Measurements from ENCODE around the gene CDC45. TPM values are rescaled to one million over a fixed set of nuclear protein-coding genes. Genes with fewer than 3 reads are reported as not detected.

The CDC45 gene
- total RNA-seq, 4 donors from 2014 or later: 3.2 to 28.9 (median 7.5) TPM; not detected in 1

GRCh38 chr22:19505735-19506126 lies 26.0 kb downstream of the CDC45 start:
- TF ChIP-seq POLR2A (IDR thresholded peaks at IDR 0.05): no peak
- TF ChIP-seq CTCF (IDR thresholded peaks at IDR 0.05): no peak
- Histone ChIP-seq H3K9me3 (no peaks in the 10 kb centered on the region), H3K4me1 (no peaks in the 10 kb centered on the region), H3K36me3 (no peaks in the 10 kb centered on the region), H3K4me3 (no peak overlapping the region), H3K27me3 (no peaks in the 10 kb centered on the region), H3K27ac (no peak overlapping the region)
- no peak for DNase-seq

- TF ChIP-seq POLR2A (IDR thresholded peaks at IDR 0.05): no peak
- no peak for DNase-seq
- Histone ChIP-seq H3K9me3 (no peaks in the 10 kb centered on the region), H3K27me3 (no peaks in the 10 kb centered on the region), H3K4me1 (no peaks in the 10 kb centered on the region), H3K4me3 (no peak overlapping the region), H3K36me3 (no peaks in the 10 kb centered on the region), H3K27ac (no peak overlapping the region)
These were observed 26.5 kb downstream of the CDC45 start for GRCh38 chr22:19506212-19506611.

GRCh38 chr22:19507534-19507861 lies 27.8 kb downstream of the CDC45 start:
- no peaks in the 10 kb centered on the region for H3K36me3 ChIP-seq
- no peak for DNase-seq
- no peaks in the 10 kb centered on the region for H3K4me1 ChIP-seq
- H3K9me3 ChIP-seq: no peaks in the 10 kb centered on the region
- no peak for TF ChIP-seq POLR2A (IDR thresholded peaks at IDR 0.05)
- no peak for TF ChIP-seq CTCF (IDR thresholded peaks at IDR 0.05)
- no peak overlapping the region for H3K27ac ChIP-seq
- no peaks in the 10 kb centered on the region for H3K27me3 ChIP-seq
- no peak overlapping the region for H3K4me3 ChIP-seq

GRCh38 chr22:19508024-19508776 lies 28.5 kb downstream of the CDC45 start:
- TF ChIP-seq POLR2A (IDR thresholded peaks at IDR 0.05) (no peak), CTCF (IDR thresholded peaks at IDR 0.05) (no peak)
- H3K9me3 ChIP-seq: no peaks in the 10 kb centered on the region
- H3K27ac ChIP-seq: no peak overlapping the region
- no peak overlapping the region for H3K4me3 ChIP-seq
- H3K36me3 ChIP-seq: no peaks in the 10 kb centered on the region
- no peaks in the 10 kb centered on the region for H3K4me1 ChIP-seq
- no peaks in the 10 kb centered on the region for H3K27me3 ChIP-seq
- DNase-seq: no peak

- TF ChIP-seq CTCF (IDR thresholded peaks at IDR 0.05) (no peak), POLR2A (IDR thresholded peaks at IDR 0.05) (no peak)
- no peak for DNase-seq
- no peaks in the 10 kb centered on the region for H3K4me1 ChIP-seq
- H3K27ac ChIP-seq: no peak overlapping the region
- no peaks in the 10 kb centered on the region for H3K9me3 ChIP-seq
- H3K36me3 ChIP-seq: no peaks in the 10 kb centered on the region
- H3K4me3 ChIP-seq: no peak overlapping the region
- H3K27me3 ChIP-seq: no peaks in the 10 kb centered on the region
These were observed 29.5 kb downstream of the CDC45 start for GRCh38 chr22:19509191-19509590.

GRCh38 chr22:19509923-19510322 lies 30.2 kb downstream of the CDC45 start:
- no peak for TF ChIP-seq POLR2A (IDR thresholded peaks at IDR 0.05)
- TF ChIP-seq CTCF (IDR thresholded peaks at IDR 0.05): no peak
- H3K4me3 ChIP-seq: no peak overlapping the region
- no peak overlapping the region for H3K27ac ChIP-seq

More at GRCh38 chr22:19509923-19510322, 30.2 kb downstream of the CDC45 start:
- Histone ChIP-seq H3K9me3 (no peaks in the 10 kb centered on the region), H3K4me1 (no peaks in the 10 kb centered on the region), H3K27me3 (no peaks in the 10 kb centered on the region), H3K36me3 (no peaks in the 10 kb centered on the region)
- DNase-seq: no peak
